SU-DHL-6 (cell line): Measurements from ENCODE around the gene SGK1.

Experiments
- H2AFZ ChIP-seq: fragments of 200-600 bp; sonication (generic); 2 replicates; pipeline ENCODE4 v1.6.1; 2014; ENCODE audit warnings: low read depth, mild to moderate bottlenecking, moderate library complexity, mixed read lengths, antibody characterized with exemption, low read length; ENCODE audit not compliant: severe bottlenecking
- H3F3A ChIP-seq: fragments of 200-600 bp; shearing (Covaris generic); 2 replicates; pipeline ENCODE4 v1.6.0; 2016; ENCODE audit warnings: antibody characterized with exemption, mild to moderate bottlenecking; ENCODE audit not compliant: insufficient read depth
- H3K27ac ChIP-seq: fragments of 200-600 bp; sonication (generic); 2 replicates; pipeline ENCODE4 v1.5.1; 2016; ENCODE audit warnings: low read depth, mild to moderate bottlenecking, low read length, moderate library complexity, mixed read lengths
- H3K27me3 ChIP-seq: fragments of 200-600 bp; sonication (generic), shearing (Covaris generic); 2 replicates; pipeline ENCODE4 v1.6.0; 2014; ENCODE audit warnings: mild to moderate bottlenecking, low read length
- H3K36me3 ChIP-seq: fragments of 200-600 bp; sonication (generic); 2 replicates; pipeline ENCODE4 v1.6.1; 2014; ENCODE audit warnings: mild to moderate bottlenecking, low read length, mixed read lengths
- H3K4me2 ChIP-seq: fragments of 300-600, 200-600 bp; shearing (Covaris generic), sonication (generic); 2 replicates; pipeline ENCODE4 v1.6.0; 2014; ENCODE audit warnings: low read length, low read depth, mild to moderate bottlenecking; ENCODE audit not compliant: poor library complexity, severe bottlenecking
- H3K4me3 ChIP-seq: fragments of 200-600 bp; sonication (generic); 2 replicates; pipeline ENCODE4 v1.5.1; 2014; ENCODE audit warnings: antibody characterized with exemption, low read length, mild to moderate bottlenecking, mixed read lengths; ENCODE audit not compliant: insufficient read depth, poor library complexity, severe bottlenecking
- H3K79me2 ChIP-seq: fragments of 200-600 bp; sonication (generic); 2 replicates; pipeline ENCODE4 v1.6.1; 2014; ENCODE audit warnings: mild to moderate bottlenecking, low read length, moderate library complexity; ENCODE audit not compliant: insufficient read depth
- H3K9ac ChIP-seq: fragments of 200-600 bp; sonication (generic); 2 replicates; pipeline ENCODE4 v1.7.0; 2014; ENCODE audit warnings: mild to moderate bottlenecking, low read length
- H3K9me2 ChIP-seq: fragments of 200-600 bp; sonication (generic); replicated peaks from 2 replicates; pipeline ENCODE4 v1.6.1; 2014; ENCODE audit warnings: low read length; ENCODE audit not compliant: insufficient read depth
- H3K9me3 ChIP-seq: fragments of 200-600 bp; sonication (generic); 2 replicates; pipeline ENCODE4 v1.6.1; 2014; ENCODE audit warnings: low read length, mixed read lengths; ENCODE audit not compliant: insufficient read depth
- H4K20me1 ChIP-seq: fragments of 200-600 bp; sonication (generic); 2 replicates; pipeline ENCODE4 v1.6.1; 2014; ENCODE audit warnings: low read depth, mild to moderate bottlenecking, antibody characterized with exemption, low read length, moderate library complexity, mixed read lengths
- EZH2phosphoT487 ChIP-seq: fragments of 200-600 bp; sonication (generic), shearing (Covaris generic); conservative IDR thresholded peaks from 2 replicates; pipeline ENCODE4 v1.6.1; 2018; ENCODE audit warnings: mild to moderate bottlenecking, antibody characterized with exemption, low read length, moderate library complexity, mixed read lengths
- TF ChIP-seq, protein P1 (sequence below): fragments of 200-600 bp; sonication (generic); IDR thresholded peaks from one replicate; pipeline ENCODE4 v1.5.1; 2017; ENCODE audit warnings: antibody characterized with exemption, mild to moderate bottlenecking, low read length, moderate library complexity; ENCODE audit not compliant: insufficient read depth, poor library complexity, severe bottlenecking

SGK1 gene

DNA sequence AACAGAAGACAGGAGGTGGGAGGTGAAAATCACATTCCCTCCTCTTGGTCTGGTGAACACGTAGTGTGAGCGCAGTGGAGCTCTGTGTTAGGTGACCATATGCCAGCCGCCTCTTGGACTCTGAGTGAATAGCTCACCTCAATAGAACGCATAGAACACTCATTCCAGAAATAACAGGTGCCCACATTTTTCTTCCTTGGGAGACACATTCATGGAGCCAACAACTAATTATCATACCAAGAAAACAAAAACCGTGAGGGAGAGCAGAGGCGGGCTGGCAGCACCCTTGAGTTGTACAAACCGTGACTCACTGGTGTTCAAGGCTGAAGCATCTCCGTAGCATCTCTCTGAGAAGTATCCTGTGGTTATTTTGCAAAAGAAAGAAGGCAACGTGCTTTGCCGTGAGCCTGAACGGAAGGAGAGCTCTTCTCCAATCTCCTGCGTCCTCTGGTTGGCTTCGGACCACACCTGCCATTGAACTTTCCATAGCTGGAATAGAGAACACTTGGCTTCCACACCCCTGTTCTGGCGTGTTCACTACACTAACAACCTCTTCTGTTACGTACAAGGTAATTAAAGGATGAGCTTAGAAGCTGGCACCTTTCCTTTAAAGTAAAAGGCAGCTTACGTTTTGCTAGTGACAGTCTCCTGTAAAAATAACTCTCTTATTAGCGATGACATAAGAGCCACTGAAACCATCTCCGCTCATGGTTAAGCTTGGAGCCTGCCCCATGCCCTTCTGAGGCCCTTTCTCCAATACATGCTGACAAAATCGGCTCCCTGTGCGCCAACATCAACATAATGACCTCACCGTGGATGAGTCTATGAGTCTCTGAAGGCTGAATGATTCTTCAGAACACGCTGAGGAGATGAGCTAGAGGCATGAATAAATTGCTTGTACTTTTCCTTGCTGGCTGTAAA lies 30.2 kb upstream of the SGK1 start:
- Histone ChIP-seq H4K20me1 (no peaks in the 10 kb centered on the region), H3F3A (no peaks in the 10 kb centered on the region), H3K79me2 (no peaks in the 10 kb centered on the region), H3K9ac (no peak overlapping the region), H3K27me3 (no peaks in the 10 kb centered on the region), H2AFZ (no peak overlapping the region), H3K9me3 (no peaks in the 10 kb centered on the region), H3K4me3 (no peak overlapping the region), H3K36me3 (no peaks in the 10 kb centered on the region), H3K9me2 (no peaks in the 10 kb centered on the region), H3K27ac (no peak overlapping the region), H3K4me2 (no peak overlapping the region)
- TF ChIP-seq EZH2phosphoT487 = no peak
- TF ChIP-seq, protein P1, sequence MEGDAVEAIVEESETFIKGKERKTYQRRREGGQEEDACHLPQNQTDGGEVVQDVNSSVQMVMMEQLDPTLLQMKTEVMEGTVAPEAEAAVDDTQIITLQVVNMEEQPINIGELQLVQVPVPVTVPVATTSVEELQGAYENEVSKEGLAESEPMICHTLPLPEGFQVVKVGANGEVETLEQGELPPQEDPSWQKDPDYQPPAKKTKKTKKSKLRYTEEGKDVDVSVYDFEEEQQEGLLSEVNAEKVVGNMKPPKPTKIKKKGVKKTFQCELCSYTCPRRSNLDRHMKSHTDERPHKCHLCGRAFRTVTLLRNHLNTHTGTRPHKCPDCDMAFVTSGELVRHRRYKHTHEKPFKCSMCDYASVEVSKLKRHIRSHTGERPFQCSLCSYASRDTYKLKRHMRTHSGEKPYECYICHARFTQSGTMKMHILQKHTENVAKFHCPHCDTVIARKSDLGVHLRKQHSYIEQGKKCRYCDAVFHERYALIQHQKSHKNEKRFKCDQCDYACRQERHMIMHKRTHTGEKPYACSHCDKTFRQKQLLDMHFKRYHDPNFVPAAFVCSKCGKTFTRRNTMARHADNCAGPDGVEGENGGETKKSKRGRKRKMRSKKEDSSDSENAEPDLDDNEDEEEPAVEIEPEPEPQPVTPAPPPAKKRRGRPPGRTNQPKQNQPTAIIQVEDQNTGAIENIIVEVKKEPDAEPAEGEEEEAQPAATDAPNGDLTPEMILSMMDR = no peak

DNA sequence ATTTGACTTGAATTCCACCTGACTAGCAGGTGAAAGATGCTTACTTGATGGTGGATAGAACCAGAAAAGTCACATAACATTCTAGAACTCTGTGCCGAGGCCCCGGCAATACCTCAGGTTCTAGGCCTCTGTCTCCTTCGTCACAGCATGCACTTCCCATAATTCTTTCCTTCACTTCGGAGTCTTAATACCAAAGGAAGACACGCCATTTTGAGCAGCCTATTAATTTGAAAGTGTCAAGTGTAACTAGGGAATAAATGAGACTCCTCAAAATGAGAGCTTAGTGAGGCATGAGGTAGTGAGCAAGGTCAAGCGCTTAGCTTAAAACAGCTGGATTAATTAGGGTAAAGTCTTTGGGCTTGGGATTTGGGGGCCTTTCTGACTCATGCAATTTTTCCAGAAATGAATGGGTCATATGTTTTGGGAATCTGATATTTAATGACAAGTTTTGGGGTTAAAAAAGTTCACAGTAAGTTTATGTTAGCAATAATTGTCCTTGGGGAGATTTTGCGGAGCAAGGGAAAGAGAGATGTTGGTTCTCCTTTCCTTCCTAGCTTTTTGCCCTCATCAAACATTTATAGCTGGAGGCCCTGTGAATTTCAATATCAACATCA lies 29.1 kb upstream of the SGK1 start:
- Histone ChIP-seq H3K4me3 (no peak overlapping the region), H3K9me3 (no peaks in the 10 kb centered on the region), H4K20me1 (no peaks in the 10 kb centered on the region), H3K4me2 (no peak overlapping the region), H3K27ac (no peak overlapping the region), H3K79me2 (no peaks in the 10 kb centered on the region), H3F3A (no peaks in the 10 kb centered on the region), H3K9ac (no peak overlapping the region), H2AFZ (no peak overlapping the region), H3K27me3 (no peaks in the 10 kb centered on the region), H3K36me3 (no peaks in the 10 kb centered on the region), H3K9me2 (no peaks in the 10 kb centered on the region)
- TF ChIP-seq, protein P1 = no peak
- no peak for TF ChIP-seq EZH2phosphoT487

DNA sequence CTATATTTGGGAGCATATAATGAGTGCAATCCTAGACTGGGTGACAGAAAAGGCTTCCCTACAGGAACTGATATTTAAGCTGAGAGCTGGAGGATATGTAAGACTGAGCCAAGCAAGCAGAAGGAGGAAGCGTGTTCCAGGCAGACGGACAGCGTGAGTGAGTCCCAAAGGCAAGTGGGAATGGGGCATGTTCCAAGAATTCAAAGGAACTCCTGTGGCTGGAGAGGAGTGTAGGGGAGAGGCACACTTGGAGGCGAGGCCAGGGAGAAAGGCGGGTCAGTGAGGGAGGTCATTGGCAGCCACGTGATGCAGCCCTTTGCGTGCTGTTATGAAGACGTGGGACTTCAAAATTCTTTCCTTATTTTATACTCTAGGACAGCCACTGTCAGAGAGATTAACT lies 27.9 kb upstream of the SGK1 start:
- H3K9me3 ChIP-seq = no peaks in the 10 kb centered on the region
- H3K9me2 ChIP-seq = no peaks in the 10 kb centered on the region
- H3K4me2 ChIP-seq = no peak overlapping the region
- no peaks in the 10 kb centered on the region for H3K27me3 ChIP-seq
- no peaks in the 10 kb centered on the region for H3F3A ChIP-seq
- no peak overlapping the region for H2AFZ ChIP-seq
- H3K79me2 ChIP-seq = no peaks in the 10 kb centered on the region
- H4K20me1 ChIP-seq = no peaks in the 10 kb centered on the region
- H3K36me3 ChIP-seq = no peaks in the 10 kb centered on the region
- TF ChIP-seq, protein P1 = no peak
- no peak for TF ChIP-seq EZH2phosphoT487
- H3K9ac ChIP-seq = no peak overlapping the region
- H3K4me3 ChIP-seq = no peak overlapping the region
- no peak overlapping the region for H3K27ac ChIP-seq
